Activated CD8-positive, alpha-beta T cell treated with anti-CD3 and anti-CD28 coated beads, Interleukin-2, amount 10 ng/mL, durations not matched to agents 7 days and 5 days (primary cell): ENCODE data around the gene ATF6B. TPM values are rescaled to one million over a fixed set of nuclear protein-coding genes. Genes with fewer than 3 reads are reported as not detected.

Source experiments
- ATAC-seq: fragments of 150-1000 bp; cut with Tn5 transposase; one replicate; pipeline ENCODE4 v1.10.0; 2021; ENCODE audit warnings: moderate library complexity
- CTCF ChIA-PET: fragments of 350-600 bp; sonication (Branson Sonifier 250); formaldehyde crosslinking; loops from one replicate; lab custom pipeline; 2021; ENCODE audit warnings: antibody characterized with exemption; lab: Charles Lee
- POLR2A ChIA-PET: fragments of 350-600 bp; sonication (Branson Sonifier 250); formaldehyde crosslinking; loops from one replicate; lab custom pipeline; 2021; ENCODE audit warnings: antibody characterized with exemption; lab: Charles Lee
- DNase-seq: peaks from one replicate; pipeline ENCODE4 v3.0.0-alpha.2; 2020
- H3K27ac Mint-ChIP-seq: one replicate; pipeline ENCODE4 v1.8.0; 2021; ENCODE audit warnings: mild to moderate bottlenecking, mixed read lengths
- H3K27me3 Mint-ChIP-seq: one replicate; pipeline ENCODE4 v1.8.0; 2021; ENCODE audit warnings: low read depth, mixed read lengths
- H3K36me3 Mint-ChIP-seq: one replicate; pipeline ENCODE4 v1.8.0; 2021; ENCODE audit warnings: low read depth, mixed read lengths
- H3K4me1 Mint-ChIP-seq: one replicate; pipeline ENCODE4 v1.8.0; 2021; ENCODE audit warnings: low read depth, mixed read lengths
- H3K4me3 Mint-ChIP-seq: one replicate; pipeline ENCODE4 v1.8.0; 2021; ENCODE audit warnings: mild to moderate bottlenecking, mixed read lengths
- H3K9me3 Mint-ChIP-seq: one replicate; pipeline ENCODE4 v1.8.0; 2022; ENCODE audit warnings: mixed read lengths; ENCODE audit not compliant: insufficient read depth
- total RNA-seq, 2 experiments: library from RNA; stranded (reverse); gene quantifications; one replicate each; pipeline ENCODE4 v1.2.3, GENCODE V29; 2021

ATF6B gene
- total RNA-seq, 2 experiments from 2014 or later: 107 to 117 TPM

DNA sequence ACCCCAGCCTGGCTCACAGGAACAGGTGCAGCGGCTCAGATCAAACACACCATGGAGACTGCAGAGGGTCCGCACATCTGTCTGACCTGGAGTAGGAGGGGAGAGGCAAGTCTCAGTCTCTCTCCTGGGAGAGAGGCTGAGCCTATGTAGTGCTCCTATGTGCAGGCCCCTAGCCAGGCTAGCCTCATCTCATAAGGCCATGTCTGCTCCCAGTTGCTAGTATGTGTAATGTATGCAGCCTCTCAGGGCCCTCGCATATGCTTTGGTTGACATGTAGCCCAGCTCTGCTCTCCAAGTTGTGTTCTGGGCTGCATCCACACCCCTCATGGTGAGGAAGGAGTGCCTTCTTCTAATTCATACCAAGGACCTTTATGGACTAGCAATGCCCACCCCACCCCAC, 30.7 kb downstream of the ATF6B start:
- no peak overlapping the region for H3K27ac Mint-ChIP-seq
- ATAC-seq (no peak), DNase-seq (no peak)
- no peaks in the 10 kb centered on the region for H3K36me3 Mint-ChIP-seq
- POLR2A ChIA-PET: no interaction called here
- CTCF ChIA-PET: no interaction called here
- no peaks in the 10 kb centered on the region for H3K9me3 Mint-ChIP-seq
- peaks cover 40% of the 10 kb centered on the region for H3K27me3 Mint-ChIP-seq
- no peak overlapping the region for H3K4me3 Mint-ChIP-seq
- H3K4me1 Mint-ChIP-seq: no peaks in the 10 kb centered on the region

DNA sequence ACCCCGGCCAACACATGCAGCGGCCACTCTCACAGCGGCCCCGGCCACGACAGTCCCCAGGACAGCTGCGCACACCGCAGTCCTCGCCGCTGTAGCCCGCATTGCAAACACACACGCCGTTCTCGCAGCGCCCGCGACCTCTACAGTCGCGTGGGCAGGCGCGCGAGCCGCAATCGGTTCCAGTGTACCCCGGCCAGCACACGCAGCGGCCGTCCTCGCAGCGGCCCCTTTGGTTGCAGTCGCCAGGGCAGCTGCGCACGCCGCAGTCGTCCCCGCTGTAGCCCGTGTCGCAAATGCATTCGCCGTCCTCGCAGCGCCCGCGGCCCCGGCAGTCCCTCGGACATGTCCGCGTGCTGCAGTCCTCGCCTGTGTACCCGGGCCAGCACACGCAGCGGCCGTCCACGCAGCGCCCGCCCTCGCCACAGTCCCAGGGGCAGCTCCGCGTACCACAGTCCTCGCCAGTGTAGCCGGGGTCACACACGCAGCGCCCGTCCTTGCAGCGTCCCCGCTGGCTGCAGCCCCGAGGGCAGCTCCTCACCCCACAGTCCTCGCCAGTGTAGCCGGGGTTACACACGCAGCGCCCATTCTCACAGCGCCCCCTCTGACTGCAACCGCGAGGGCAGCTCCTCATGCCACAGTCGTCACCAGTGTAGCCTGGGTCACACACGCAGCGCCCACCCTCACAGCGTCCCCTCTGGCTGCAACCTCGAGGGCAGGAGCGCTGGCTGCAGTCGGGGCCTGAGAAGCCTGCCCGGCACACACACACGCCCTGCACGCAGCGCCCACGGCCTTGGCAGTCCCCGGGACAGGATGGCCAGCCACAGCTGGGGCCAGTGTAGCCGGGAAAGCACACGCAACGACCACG, 31.4 kb downstream of the ATF6B start:
- peak; percentile 40 for ATAC-seq
- POLR2A ChIA-PET: no interaction called here
- CTCF ChIA-PET: no interaction called here
- Mint-ChIP-seq H3K27ac (no peak overlapping the region), H3K27me3 (peaks cover 42% of the 10 kb centered on the region), H3K4me1 (no peaks in the 10 kb centered on the region), H3K4me3 (no peak overlapping the region), H3K9me3 (no peaks in the 10 kb centered on the region), H3K36me3 (no peaks in the 10 kb centered on the region)
- DNase-seq: no peak

DNA sequence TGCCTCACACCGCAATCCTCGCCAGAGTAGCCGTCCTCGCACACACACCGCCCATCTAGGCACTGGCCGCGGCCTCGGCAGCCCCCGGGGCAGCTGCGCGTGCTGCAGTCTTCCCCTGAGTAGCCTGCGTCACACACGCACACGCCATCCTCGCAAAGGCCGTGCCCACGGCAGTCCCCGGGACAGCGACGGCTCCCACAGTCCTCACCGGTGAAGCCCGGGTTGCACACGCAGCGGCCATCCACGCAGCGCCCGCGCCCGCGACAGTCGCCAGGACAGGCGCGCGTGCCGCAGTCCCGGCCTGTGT, 32.0 kb downstream of the ATF6B start:
- H3K9me3 Mint-ChIP-seq: no peaks in the 10 kb centered on the region
- H3K36me3 Mint-ChIP-seq: no peaks in the 10 kb centered on the region
- DNase-seq: no peak
- no peak overlapping the region for H3K27ac Mint-ChIP-seq
- H3K27me3 Mint-ChIP-seq: peaks cover 42% of the 10 kb centered on the region
- no peak for ATAC-seq
- no peaks in the 10 kb centered on the region for H3K4me1 Mint-ChIP-seq
- ChIA-PET POLR2A (no interaction called here), CTCF (no interaction called here)
- H3K4me3 Mint-ChIP-seq: no peak overlapping the region

DNA sequence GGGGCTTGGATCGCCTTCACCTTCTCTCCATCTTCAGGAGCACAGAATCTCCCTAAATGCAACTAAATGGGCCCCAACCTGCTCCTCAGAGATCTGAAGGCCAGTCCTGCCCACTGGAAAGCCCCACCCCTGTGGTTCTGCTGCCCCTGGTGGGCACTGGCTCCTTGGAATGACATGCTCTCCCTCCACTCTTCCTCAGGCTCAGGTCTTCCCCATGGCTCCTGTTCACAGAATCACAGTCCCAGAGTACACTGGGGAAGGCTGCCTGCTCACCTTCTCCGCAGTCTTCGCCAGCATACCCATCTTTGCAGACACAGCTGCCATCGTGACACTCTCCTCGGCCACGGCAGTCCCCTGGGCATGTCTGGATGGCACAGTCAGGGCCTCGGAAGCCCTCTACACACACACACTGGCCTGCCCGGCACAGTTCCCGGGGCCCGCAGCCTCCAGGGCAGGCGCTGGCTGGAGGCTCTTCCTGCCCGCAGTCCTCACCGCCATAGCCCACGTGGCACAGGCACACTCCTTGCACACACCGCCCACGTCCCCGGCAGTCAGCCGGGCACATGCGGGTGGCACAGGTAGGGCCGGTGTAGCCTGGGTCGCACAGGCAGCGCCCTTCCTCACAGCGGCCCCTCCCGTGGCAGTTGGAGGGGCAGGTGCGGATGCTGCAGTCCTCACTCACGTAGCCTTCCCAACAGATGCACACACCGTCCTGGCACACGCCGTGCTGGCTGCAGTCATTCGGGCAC, 32.5 kb downstream of the ATF6B start:
- POLR2A ChIA-PET: no interaction called here
- H3K27me3 Mint-ChIP-seq: peaks cover 47% of the 10 kb centered on the region

DNA sequence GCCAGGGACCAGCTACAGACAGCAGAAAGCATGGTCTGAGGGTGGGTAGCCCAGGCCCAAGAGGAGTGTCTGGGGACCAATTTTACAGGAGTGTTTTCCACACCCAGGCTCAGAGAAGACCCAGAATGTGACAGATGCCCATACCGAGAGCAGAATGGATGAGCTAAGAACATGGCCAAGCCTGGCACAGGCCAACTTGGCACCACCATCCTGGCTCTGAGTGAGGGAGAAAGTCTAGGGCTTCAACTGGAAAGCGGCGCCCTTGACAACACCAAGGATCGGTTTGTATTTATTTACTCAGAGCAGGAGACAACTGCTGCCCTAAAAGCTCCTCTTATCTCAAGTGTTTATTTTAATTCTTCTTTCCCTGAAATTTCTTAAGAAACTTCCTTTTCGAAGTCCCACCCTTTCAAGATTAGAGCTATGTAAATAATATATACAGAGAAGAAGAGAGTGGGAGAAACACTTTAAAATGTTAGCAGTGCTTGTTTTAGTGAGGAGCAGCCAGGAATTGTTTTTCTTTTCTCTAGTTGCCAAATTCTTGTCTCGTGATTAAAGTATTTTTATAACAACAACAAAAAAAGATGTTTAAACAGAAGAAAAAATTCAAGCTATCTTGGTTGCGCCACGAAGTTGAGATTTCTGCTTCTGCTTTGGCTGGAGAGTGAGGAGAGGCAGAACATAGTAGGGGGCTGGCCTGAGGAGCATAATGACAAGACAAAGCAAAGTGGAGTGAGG, 35.1 kb downstream of the ATF6B start:
- ChIA-PET POLR2A (no interaction called here), CTCF (interaction anchor here (1.3 kb wide), 1 partner anchor 9 kb away, joined by 3 read pairs; no protein-coding TSS in a partner anchor)
- H3K27ac Mint-ChIP-seq: no peak overlapping the region
- ATAC-seq: no peak
- H3K9me3 Mint-ChIP-seq: no peaks in the 10 kb centered on the region
- no peaks in the 10 kb centered on the region for H3K4me1 Mint-ChIP-seq
- no peak overlapping the region for H3K4me3 Mint-ChIP-seq
- peaks cover 45% of the 10 kb centered on the region for H3K27me3 Mint-ChIP-seq
- no peaks in the 10 kb centered on the region for H3K36me3 Mint-ChIP-seq
- DNase-seq: no peak

More for the DNA sequence above, 32.5 kb downstream of the ATF6B start:
- Mint-ChIP-seq H3K9me3 (no peaks in the 10 kb centered on the region), H3K4me1 (no peaks in the 10 kb centered on the region), H3K4me3 (no peak overlapping the region), H3K36me3 (no peaks in the 10 kb centered on the region), H3K27ac (no peak overlapping the region)
- CTCF ChIA-PET: no interaction called here
- ATAC-seq: no peak
- DNase-seq: no peak

DNA sequence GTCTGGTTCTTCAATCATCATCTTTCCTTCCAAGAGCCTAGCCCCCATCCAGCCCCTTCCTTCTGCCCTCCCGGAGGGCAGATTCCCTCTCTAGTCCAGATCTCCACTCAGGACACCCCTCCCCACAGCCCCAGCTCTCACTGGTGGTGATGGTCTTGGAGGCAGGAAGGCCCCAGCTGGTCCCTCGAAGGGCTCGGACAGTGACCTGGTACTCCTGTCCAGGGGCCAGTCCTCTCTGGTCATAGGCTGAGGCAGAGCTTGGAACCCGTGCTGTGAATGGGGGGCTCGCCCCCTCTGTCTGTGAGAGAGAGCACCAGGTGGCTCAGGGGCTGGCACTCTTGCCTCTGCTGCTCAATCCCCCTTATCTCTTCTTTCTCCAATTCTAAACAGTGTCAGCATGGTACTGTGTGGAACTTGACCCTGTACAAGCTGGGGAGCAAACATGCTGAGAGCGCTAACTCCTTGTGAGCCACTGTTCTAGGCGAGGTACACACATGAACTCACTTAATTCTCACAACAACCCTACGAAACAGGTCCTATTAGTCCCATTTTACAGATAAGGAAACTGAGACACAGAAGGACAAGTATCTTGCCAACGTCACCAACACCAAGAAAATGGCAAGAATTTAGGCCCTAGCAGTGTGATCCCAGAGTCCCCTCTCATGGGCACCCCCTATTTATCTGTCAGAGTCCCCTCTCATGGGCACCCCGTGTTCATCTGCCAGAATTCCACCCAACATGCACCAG, 38.8 kb downstream of the ATF6B start:
- no peaks in the 10 kb centered on the region for H3K9me3 Mint-ChIP-seq
- H3K27me3 Mint-ChIP-seq: peaks cover 26% of the 10 kb centered on the region
- H3K4me1 Mint-ChIP-seq: peaks cover 11% of the 10 kb centered on the region
- H3K36me3 Mint-ChIP-seq: no peaks in the 10 kb centered on the region
- H3K27ac Mint-ChIP-seq: no peak overlapping the region
- H3K4me3 Mint-ChIP-seq: no peak overlapping the region
- POLR2A ChIA-PET: no interaction called here
- CTCF ChIA-PET: interaction anchor here (0.7 to 1.5 kb wide), 2 partner anchors 10 to 30 kb away, joined by 3 to 4 read pairs; no protein-coding TSS in a partner anchor
- DNase-seq: no peak
- ATAC-seq: no peak

DNA sequence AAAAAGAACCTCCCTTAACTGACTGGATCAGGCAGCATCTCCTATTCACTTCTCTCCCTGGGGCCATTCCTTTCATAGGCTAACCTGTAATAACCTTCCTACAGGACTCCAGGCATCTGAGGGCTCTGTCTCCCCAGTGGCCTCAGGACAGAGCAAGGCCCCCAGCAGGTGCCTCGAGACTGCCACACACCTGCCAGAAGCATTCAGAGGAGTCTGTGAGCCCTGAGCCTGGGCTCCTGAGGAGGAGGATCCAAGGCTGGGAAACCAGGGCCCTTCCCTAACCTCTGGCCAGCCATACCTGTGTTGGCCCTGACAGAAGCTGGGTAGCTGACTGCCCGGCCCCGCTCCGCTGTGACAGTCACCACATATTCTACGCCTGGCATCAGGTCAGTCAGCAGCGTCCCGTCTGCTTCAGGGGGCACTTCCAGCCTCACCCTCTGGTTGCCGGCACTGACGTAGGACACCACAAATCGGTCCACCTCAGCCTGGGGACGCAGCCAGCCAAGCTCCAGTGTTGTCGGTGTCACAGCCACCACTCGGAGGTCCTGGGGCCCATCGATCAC, 39.5 kb downstream of the ATF6B start:
- Mint-ChIP-seq H3K9me3 (no peaks in the 10 kb centered on the region), H3K4me3 (no peak overlapping the region), H3K27me3 (peaks cover 27% of the 10 kb centered on the region), H3K27ac (no peak overlapping the region), H3K4me1 (peaks cover 11% of the 10 kb centered on the region), H3K36me3 (no peaks in the 10 kb centered on the region)
- ATAC-seq: no peak
- POLR2A ChIA-PET: no interaction called here
- DNase-seq: no peak
- CTCF ChIA-PET: interaction anchor here (0.7 to 1.0 kb wide), 2 partner anchors 31 to 66 kb away, joined by 3 read pairs; no protein-coding TSS in a partner anchor

DNA sequence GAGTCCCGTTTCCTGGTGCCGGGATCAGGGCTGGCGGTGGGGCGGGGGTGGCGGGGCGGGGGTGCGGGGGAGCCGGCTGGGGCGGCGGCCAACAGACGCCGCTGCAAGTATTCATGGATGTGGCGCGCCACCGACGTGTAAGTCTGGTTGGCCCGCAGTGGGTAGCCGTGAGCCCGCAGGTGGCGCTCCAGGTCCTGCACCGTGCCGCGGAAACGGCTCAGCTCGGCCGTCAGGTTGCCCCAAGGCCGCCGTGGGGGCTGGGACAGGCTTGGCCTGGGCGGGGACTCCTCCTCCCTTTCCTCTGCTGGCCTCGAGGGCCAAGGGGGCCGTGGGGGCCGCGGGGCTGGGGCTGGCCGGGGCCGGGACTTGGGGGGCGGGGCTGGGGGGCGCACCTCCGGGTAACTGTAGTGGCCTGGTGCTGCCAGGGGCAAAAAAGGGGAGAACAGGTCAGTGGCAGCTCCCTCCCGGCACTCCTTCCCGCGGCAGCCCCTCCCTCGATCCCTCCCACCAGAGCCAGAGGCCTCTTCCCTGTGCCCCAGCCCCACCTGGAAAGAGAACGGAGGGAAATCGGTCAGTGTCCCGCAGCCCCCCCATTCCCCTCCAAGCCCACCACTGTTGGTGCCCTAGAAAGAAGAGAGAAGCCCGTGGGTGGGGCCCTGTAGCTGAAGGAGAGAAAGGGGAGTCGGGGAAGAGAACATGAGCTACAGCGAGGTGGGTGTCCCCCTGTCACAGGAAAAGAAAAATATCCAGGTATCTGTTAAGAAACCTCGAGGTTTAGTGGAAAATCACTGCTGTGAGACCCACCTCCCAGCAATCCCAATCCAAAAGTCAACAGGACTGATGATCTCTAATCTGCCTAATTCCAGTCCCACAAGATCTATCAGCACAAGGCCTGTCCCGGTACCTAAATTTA, 40.2 kb downstream of the ATF6B start:
- CTCF ChIA-PET: interaction anchor here (1.0 kb wide), 1 partner anchor 67 kb away, joined by 3 read pairs; no protein-coding TSS in a partner anchor
- Mint-ChIP-seq H3K36me3 (no peaks in the 10 kb centered on the region), H3K4me1 (peaks cover 11% of the 10 kb centered on the region), H3K27ac (no peak overlapping the region), H3K27me3 (peaks cover 29% of the 10 kb centered on the region), H3K9me3 (no peaks in the 10 kb centered on the region), H3K4me3 (no peak overlapping the region)
- DNase-seq (peak; percentile 82), ATAC-seq (peak; percentile 89)
- POLR2A ChIA-PET: interaction anchor here (0.6 kb wide), 1 partner anchor 482 kb away, joined by 3 read pairs; no protein-coding TSS in a partner anchor

DNA sequence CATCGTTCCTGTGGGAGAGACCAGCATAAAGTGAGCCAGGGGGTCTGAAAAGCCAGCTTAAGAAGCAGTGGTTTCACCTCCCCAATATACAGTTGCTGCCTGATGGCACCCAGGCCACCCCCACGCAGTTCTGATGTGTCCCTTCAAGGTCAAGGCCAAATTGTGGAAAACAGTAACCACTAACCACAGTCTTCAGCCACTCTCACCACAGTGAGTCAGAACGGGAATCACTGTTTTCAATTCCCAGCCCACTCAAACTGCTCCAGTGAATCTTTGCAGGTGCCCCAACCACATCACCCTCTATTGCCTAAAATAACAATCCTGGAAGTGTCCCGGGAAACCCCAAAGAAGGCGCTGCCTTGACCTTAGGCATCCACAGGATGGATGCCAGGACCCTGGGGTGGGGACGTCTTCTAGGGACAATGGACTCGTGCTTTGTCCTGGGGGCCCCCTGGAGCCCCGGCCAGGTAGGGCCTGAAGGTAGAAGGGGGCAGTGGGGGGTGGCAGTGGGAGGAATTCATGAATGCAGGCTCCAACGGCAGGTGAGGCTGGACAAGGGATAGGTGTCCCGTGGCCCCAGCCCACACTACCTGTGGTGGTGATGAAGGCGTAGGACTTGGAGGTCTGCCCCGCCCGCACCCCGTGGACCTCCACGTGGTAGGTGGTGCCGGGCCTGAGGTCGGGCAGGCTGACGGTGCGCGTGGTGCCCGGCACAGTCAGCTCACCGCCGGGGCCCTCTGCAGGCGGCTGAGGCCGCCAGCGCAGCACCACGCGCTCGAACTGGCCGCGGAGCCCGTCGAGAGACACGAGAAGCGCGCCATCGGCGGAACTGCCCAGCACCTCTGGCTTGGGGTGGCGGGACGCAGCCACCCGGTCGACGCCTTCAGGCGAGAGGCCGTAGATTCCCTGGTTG, 41.1 kb downstream of the ATF6B start:
- Mint-ChIP-seq H3K4me3 (no peak overlapping the region), H3K4me1 (peaks cover 11% of the 10 kb centered on the region), H3K9me3 (no peaks in the 10 kb centered on the region), H3K27me3 (peaks cover 26% of the 10 kb centered on the region), H3K27ac (no peak overlapping the region), H3K36me3 (no peaks in the 10 kb centered on the region)
- DNase-seq: no peak
- ChIA-PET POLR2A (interaction anchor here (0.6 kb wide), 1 partner anchor 483 kb away, joined by 3 read pairs; no protein-coding TSS in a partner anchor), CTCF (no interaction called here)
- ATAC-seq: peak; percentile 21
